Adrenal gland (tissue), 5 donors: ENCODE measurements around the gene TMED7.

Experiments
- POLR2A ChIP-seq, 2 donors: fragments of 450-650 bp; IDR thresholded peaks; one replicate each; pipeline ENCODE4 v1.6.1; 2017; ENCODE audit warnings: antibody characterized with exemption in 2 of 2, mild to moderate bottlenecking in 2 of 2, moderate library complexity in 1 of 2
- TF ChIP-seq, protein P1 (sequence below), 6 experiments: fragments of 450-650 bp in 4 of 6; fragments of 200-600 bp in 2 of 6; sonication (generic) in 1 of 6; IDR thresholded peaks; 1 replicate in 5 of 6; 2 replicates in 1 of 6; pipeline versions ENCODE4 v1.5.1 to v1.8.0; 2016 to 2021; ENCODE audit warnings: antibody characterized with exemption in 6 of 6, mild to moderate bottlenecking in 2 of 6, moderate library complexity in 1 of 6
- donor health status: DM: no; HTN: no; CAD: no.

- TF ChIP-seq, protein P1, sequence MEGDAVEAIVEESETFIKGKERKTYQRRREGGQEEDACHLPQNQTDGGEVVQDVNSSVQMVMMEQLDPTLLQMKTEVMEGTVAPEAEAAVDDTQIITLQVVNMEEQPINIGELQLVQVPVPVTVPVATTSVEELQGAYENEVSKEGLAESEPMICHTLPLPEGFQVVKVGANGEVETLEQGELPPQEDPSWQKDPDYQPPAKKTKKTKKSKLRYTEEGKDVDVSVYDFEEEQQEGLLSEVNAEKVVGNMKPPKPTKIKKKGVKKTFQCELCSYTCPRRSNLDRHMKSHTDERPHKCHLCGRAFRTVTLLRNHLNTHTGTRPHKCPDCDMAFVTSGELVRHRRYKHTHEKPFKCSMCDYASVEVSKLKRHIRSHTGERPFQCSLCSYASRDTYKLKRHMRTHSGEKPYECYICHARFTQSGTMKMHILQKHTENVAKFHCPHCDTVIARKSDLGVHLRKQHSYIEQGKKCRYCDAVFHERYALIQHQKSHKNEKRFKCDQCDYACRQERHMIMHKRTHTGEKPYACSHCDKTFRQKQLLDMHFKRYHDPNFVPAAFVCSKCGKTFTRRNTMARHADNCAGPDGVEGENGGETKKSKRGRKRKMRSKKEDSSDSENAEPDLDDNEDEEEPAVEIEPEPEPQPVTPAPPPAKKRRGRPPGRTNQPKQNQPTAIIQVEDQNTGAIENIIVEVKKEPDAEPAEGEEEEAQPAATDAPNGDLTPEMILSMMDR (IDR thresholded peaks at IDR 0.05) = no peak
- no peak for TF ChIP-seq POLR2A (IDR thresholded peaks at IDR 0.05)
Observed at GRCh38 chr5:115666023-115666422, 40.2 kb upstream of the TMED7 start.
